K562 (cell line): Measurements from ENCODE around the gene SRRD. TPM values are rescaled to one million over a fixed set of nuclear protein-coding genes. Genes with fewer than 3 reads are reported as not detected.

Experiments used
- ARID1B ChIP-seq: fragments of 450-650 bp; IDR thresholded peaks from 2 replicates; pipeline ENCODE4 v1.6.1; 2016; ENCODE audit warnings: antibody characterized with exemption, mild to moderate bottlenecking, inconsistent platforms
- C11orf30 ChIP-seq: fragments of 450-650 bp; IDR thresholded peaks from 2 replicates; pipeline ENCODE4 v1.6.1; 2016; ENCODE audit warnings: low read depth, mild to moderate bottlenecking
- CC2D1A ChIP-seq: fragments of 450-650 bp; IDR thresholded peaks from 2 replicates; pipeline ENCODE4 v1.6.1; 2017; ENCODE audit warnings: mild to moderate bottlenecking
- CHCHD3 ChIP-seq: fragments of 250-450 bp; sonication (Bioruptor Pico); IDR thresholded peaks from 2 replicates; pipeline ENCODE4 v2.1.2; 2022; ENCODE audit warnings: mild to moderate bottlenecking
- CHD2 ChIP-seq: IDR thresholded peaks from 2 replicates; pipeline ENCODE4 v1.6.1; 2011; ENCODE audit warnings: low read depth, low read length
- DMBX1 ChIP-seq: fragments of 250-450 bp; sonication (Bioruptor Pico); IDR thresholded peaks from 2 replicates; pipeline ENCODE4 v1.8.0; 2022; ENCODE audit warnings: inconsistent platforms, mild to moderate bottlenecking, moderate library complexity, borderline replicate concordance
- EP300 ChIP-seq: IDR thresholded peaks from 2 replicates; pipeline ENCODE4 v1.6.1; 2012; ENCODE audit warnings: low read length, improper control_type of control experiment
- GATA2 ChIP-seq: sonication (generic); formaldehyde crosslinking; IDR thresholded peaks from 2 replicates; pipeline ENCODE4 v1.4.0; 2020; ENCODE audit warnings: mild to moderate bottlenecking, missing genetic modification reagents
- GATAD2B ChIP-seq: fragments of 450-650 bp; IDR thresholded peaks from 2 replicates; pipeline ENCODE4 v1.6.1; 2017; ENCODE audit warnings: mild to moderate bottlenecking, borderline replicate concordance
- HDAC1 ChIP-seq, 2 experiments: fragments of 450-650 bp; IDR thresholded peaks; 2 replicates each; pipeline ENCODE4 v1.6.1; 2016 to 2017; ENCODE audit warnings: inconsistent platforms in 1 of 2, mild to moderate bottlenecking in 1 of 2, moderate library complexity in 1 of 2
- HDAC2 ChIP-seq: fragments of 450-650 bp; IDR thresholded peaks from 2 replicates; pipeline ENCODE4 v1.6.1; 2016; ENCODE audit warnings: mild to moderate bottlenecking
- KHSRP ChIP-seq: fragments of 450-650 bp; IDR thresholded peaks from 2 replicates; pipeline ENCODE4 v1.6.1; 2017
- MBD2 ChIP-seq: sonication (generic); IDR thresholded peaks from 2 replicates; pipeline ENCODE4 v1.6.1; 2016; ENCODE audit warnings: low read depth, borderline replicate concordance
- NCOA1 ChIP-seq: fragments of 450-650 bp; IDR thresholded peaks from 2 replicates; pipeline ENCODE4 v1.6.1; 2016; ENCODE audit warnings: low read depth
- NR3C1 ChIP-seq: sonication (generic); formaldehyde crosslinking; IDR thresholded peaks from 2 replicates; pipeline ENCODE4 v1.8.1; 2022; ENCODE audit warnings: missing genetic modification reagents
- PPARD ChIP-seq: fragments of 250-450 bp; sonication (Bioruptor Pico); IDR thresholded peaks from 2 replicates; pipeline ENCODE4 v1.8.0; 2022; ENCODE audit warnings: inconsistent platforms, mild to moderate bottlenecking, moderate library complexity
- SNRNP70 ChIP-seq: fragments of 200-400 bp; formaldehyde crosslinking; optimal IDR thresholded peaks from 2 replicates; pipeline ENCODE3; 2017; ENCODE audit warnings: low read depth, low read length
- SRSF9 ChIP-seq: fragments of 200-400 bp; formaldehyde crosslinking; IDR thresholded peaks from 2 replicates; pipeline ENCODE4 v1.6.1; 2017; ENCODE audit warnings: low read depth, low read length, borderline replicate concordance
- SUPT5H ChIP-seq: fragments of 450-650 bp; IDR thresholded peaks from 2 replicates; pipeline ENCODE4 v1.6.1; 2016
- TAL1 ChIP-seq: fragments of 450-650 bp; IDR thresholded peaks from 2 replicates; pipeline ENCODE4 v1.6.1; 2016; ENCODE audit warnings: mild to moderate bottlenecking
- polyA plus RNA-seq, 8 experiments: library from polyadenylated mRNA; depleted of rRNA in 4 of 8; stranded (reverse) in 5 of 8; unstranded in 3 of 8; fragments of >200 nt; fragmentation: Nextera tagmentation in 2 of 8; fragmentation: Illumina TruSeq in 1 of 8; extraction: Ambion mirVana in 2 of 8; extraction: Trizol in 1 of 8; gene quantifications; 2 replicates each; pipeline versions ENCODE4 v1.2.1 to v1.2.3, GENCODE V29; 2011 to 2014; ENCODE audit warnings: inconsistent platforms in 1 of 8, missing spikeins in 1 of 8
- total RNA-seq, 7 experiments: library from RNA; depleted of rRNA in 6 of 7; stranded (reverse); fragments of >200 nt in 6 of 7; fragmentation: Illumina TruSeq in 2 of 7; extraction: Trizol in 2 of 7; gene quantifications; 2 replicates each; pipeline versions ENCODE4 v1.2.1 to v1.2.3, GENCODE V29; 2011 to 2021; ENCODE audit warnings: low replicate concordance in 1 of 7
- TF ChIP-seq, protein P1 (sequence below), 3 experiments: IDR thresholded peaks in 2 of 3; conservative IDR thresholded peaks in 1 of 3; 2 replicates each; pipeline ENCODE4 v1.5.1; 2011 to 2012; ENCODE audit warnings: low read length in 3 of 3, mild to moderate bottlenecking in 3 of 3, control low read depth in 2 of 3, improper control_type of control experiment in 1 of 3, inconsistent platforms in 1 of 3, low read depth in 1 of 3, mixed read lengths in 1 of 3, moderate library complexity in 1 of 3; ENCODE audit not compliant: insufficient read depth in 2 of 3
- TF ChIP-seq, protein P2 (sequence below): fragments of 450-650 bp; IDR thresholded peaks from 2 replicates; pipeline ENCODE4 v1.6.1; 2016; ENCODE audit warnings: antibody characterized with exemption
- TF ChIP-seq, protein P3 (sequence below): sonication (generic); formaldehyde crosslinking; IDR thresholded peaks from 2 replicates; pipeline ENCODE4 v1.8.1; 2023; ENCODE audit warnings: missing genetic modification reagents, mild to moderate bottlenecking, borderline replicate concordance

SRRD gene
- total and polyA plus RNA-seq, 9 of the 15 experiments (the other 6 are each of a cell fraction or from before 2014, with no cell fraction given): 4.9 to 59.4 (median 34.4) TPM

DNA sequence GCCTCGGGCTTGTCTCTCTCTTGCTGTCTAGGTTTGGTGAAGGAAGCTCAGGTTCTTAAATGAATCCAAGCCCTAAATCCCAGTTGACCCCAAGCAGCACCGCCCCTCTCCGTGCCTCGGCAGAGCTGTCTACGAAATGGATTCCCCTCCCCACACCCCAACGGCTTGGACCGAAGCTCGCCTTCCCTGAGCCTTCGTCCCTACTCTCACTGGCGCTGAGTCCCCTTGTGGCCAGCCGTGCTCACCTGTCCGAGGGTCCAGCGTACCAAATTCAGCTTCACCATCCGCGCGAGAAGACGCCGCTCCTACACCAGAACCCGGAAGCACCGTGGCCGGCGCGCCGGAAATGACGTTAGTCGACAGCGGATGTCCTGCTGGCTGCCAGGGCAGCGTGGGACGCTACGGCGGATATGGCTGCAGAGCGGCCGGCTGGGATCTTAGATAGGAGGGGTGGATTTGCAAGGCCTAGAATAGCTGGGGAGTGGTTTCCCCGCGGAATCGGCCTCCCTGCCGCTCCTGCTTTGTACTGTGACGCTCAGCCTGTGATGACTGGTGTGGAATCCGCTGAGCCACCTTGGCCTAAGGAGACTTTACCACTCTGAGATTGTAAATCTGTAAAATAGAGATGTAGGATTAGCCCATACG lies 28.6 kb downstream of the SRRD start, which contains the start of gene TFIP11 (continued):
- TF ChIP-seq HDAC2: peak; percentile 81; the same call in 1 of the 2 replicates
- TF ChIP-seq TAL1: peak; percentile 29; the same call in 1 of the 2 replicates
- TF ChIP-seq HDAC1 (IDR thresholded peaks at IDR 0.05): peak in 1 of 2 experiments; percentile 98; a peak in 2 of 4 replicates
- TF ChIP-seq CHCHD3: no peak
- peak; percentile 98 for TF ChIP-seq C11orf30
- TF ChIP-seq EP300: peak; percentile 47; the same call in 1 of the 2 replicates
- TF ChIP-seq DMBX1: no peak
- TF ChIP-seq GATA2: peak; percentile 66
- TF ChIP-seq PPARD (CRISPR knock-in tag): no peak
- 0 out of 2 replicates have a peak, but pooled peaks have one; percentile 18 for TF ChIP-seq KHSRP
- TF ChIP-seq SRSF9: no peak
- no peak for TF ChIP-seq SNRNP70
- TF ChIP-seq NR3C1 (CRISPR knock-in tag): no peak
- TF ChIP-seq ARID1B: peak; percentile 53; the same call in 1 of the 2 replicates
- TF ChIP-seq GATAD2B: no peak
- TF ChIP-seq CC2D1A: no peak
- TF ChIP-seq, protein P1, sequence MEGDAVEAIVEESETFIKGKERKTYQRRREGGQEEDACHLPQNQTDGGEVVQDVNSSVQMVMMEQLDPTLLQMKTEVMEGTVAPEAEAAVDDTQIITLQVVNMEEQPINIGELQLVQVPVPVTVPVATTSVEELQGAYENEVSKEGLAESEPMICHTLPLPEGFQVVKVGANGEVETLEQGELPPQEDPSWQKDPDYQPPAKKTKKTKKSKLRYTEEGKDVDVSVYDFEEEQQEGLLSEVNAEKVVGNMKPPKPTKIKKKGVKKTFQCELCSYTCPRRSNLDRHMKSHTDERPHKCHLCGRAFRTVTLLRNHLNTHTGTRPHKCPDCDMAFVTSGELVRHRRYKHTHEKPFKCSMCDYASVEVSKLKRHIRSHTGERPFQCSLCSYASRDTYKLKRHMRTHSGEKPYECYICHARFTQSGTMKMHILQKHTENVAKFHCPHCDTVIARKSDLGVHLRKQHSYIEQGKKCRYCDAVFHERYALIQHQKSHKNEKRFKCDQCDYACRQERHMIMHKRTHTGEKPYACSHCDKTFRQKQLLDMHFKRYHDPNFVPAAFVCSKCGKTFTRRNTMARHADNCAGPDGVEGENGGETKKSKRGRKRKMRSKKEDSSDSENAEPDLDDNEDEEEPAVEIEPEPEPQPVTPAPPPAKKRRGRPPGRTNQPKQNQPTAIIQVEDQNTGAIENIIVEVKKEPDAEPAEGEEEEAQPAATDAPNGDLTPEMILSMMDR (IDR thresholded peaks at IDR 0.05 in 2 of 3, conservative IDR thresholded peaks at IDR 0.05 in 1 of 3; ENCODE audit: insufficient read depth in 2 of 3, low read depth in 1 of 3, low read length in 3 of 3): 0 out of 6 replicates have a peak, but pooled peaks of 1 of the 3 experiments have one; percentile 6
- TF ChIP-seq NCOA1: peak; percentile 57; the same call in 1 of the 2 replicates
- TF ChIP-seq CHD2: peak; percentile 73
- TF ChIP-seq, protein P2, sequence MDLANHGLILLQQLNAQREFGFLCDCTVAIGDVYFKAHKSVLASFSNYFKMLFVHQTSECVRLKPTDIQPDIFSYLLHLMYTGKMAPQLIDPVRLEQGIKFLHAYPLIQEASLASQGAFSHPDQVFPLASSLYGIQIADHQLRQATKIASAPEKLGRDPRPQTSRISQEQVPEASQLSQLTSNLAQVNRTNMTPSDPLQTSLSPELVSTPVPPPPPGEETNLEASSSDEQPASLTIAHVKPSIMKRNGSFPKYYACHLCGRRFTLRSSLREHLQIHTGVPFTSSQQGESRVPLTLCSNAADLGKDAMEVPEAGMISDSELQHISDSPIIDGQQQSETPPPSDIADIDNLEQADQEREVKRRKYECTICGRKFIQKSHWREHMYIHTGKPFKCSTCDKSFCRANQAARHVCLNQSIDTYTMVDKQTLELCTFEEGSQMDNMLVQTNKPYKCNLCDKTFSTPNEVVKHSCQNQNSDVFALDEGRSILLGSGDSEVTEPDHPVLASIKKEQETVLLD: peak; percentile 11; the same call in 1 of the 2 replicates
- peak; percentile 64 for TF ChIP-seq MBD2
- TF ChIP-seq SUPT5H: peak; percentile 81
- TF ChIP-seq, protein P3, sequence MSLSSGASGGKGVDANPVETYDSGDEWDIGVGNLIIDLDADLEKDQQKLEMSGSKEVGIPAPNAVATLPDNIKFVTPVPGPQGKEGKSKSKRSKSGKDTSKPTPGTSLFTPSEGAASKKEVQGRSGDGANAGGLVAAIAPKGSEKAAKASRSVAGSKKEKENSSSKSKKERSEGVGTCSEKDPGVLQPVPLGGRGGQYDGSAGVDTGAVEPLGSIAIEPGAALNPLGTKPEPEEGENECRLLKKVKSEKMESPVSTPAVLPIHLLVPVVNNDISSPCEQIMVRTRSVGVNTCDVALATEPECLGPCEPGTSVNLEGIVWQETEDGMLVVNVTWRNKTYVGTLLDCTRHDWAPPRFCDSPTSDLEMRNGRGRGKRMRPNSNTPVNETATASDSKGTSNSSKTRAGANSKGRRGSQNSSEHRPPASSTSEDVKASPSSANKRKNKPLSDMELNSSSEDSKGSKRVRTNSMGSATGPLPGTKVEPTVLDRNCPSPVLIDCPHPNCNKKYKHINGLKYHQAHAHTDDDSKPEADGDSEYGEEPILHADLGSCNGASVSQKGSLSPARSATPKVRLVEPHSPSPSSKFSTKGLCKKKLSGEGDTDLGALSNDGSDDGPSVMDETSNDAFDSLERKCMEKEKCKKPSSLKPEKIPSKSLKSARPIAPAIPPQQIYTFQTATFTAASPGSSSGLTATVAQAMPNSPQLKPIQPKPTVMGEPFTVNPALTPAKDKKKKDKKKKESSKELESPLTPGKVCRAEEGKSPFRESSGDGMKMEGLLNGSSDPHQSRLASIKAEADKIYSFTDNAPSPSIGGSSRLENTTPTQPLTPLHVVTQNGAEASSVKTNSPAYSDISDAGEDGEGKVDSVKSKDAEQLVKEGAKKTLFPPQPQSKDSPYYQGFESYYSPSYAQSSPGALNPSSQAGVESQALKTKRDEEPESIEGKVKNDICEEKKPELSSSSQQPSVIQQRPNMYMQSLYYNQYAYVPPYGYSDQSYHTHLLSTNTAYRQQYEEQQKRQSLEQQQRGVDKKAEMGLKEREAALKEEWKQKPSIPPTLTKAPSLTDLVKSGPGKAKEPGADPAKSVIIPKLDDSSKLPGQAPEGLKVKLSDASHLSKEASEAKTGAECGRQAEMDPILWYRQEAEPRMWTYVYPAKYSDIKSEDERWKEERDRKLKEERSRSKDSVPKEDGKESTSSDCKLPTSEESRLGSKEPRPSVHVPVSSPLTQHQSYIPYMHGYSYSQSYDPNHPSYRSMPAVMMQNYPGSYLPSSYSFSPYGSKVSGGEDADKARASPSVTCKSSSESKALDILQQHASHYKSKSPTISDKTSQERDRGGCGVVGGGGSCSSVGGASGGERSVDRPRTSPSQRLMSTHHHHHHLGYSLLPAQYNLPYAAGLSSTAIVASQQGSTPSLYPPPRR: no peak
